Natural killer cell (primary cell): ENCODE measurements around the gene ZDHHC14. TPM values are rescaled to one million over a fixed set of nuclear protein-coding genes. Genes with fewer than 3 reads are reported as not detected.
"Not testable (repeated sequence)": the region's sequence is repeated elsewhere in the genome, so short reads cannot be mapped to it uniquely, and the experiment has no call there.

Source experiments
- ATAC-seq, 3 donors: fragments of 150-1000 bp in 2 of 3; fragments of 200-7000 bp in 1 of 3; cut with Tn5 transposase; 1 replicate in 1 of 3; 2 replicates in 2 of 3; pipeline ENCODE4 v1.10.0; 2021; ENCODE audit warnings: mild to moderate bottlenecking in 2 of 3, moderate library complexity in 2 of 3
- DNase-seq, 2 donors: peaks; one replicate each; pipeline versions ENCODE4 v3.0.0 to v3.0.0-alpha.2; 2013 to 2021; ENCODE audit warnings: mixed read lengths in 1 of 2
- H3K27ac ChIP-seq: one replicate; pipeline ENCODE4 v1.5.1; 2013; ENCODE audit warnings: mild to moderate bottlenecking, low read length
- H3K27me3 ChIP-seq: one replicate; pipeline ENCODE4 v1.6.1; 2013; ENCODE audit warnings: low read length; ENCODE audit not compliant: control insufficient read depth, insufficient read depth
- H3K36me3 ChIP-seq: one replicate; pipeline ENCODE4 v1.6.1; 2013; ENCODE audit warnings: low read length; ENCODE audit not compliant: control insufficient read depth, insufficient read depth
- H3K4me1 ChIP-seq: one replicate; pipeline ENCODE4 v1.6.1; 2013; ENCODE audit warnings: low read length; ENCODE audit not compliant: control insufficient read depth, insufficient read depth
- H3K4me3 ChIP-seq: one replicate; pipeline ENCODE4 v1.5.1; 2013; ENCODE audit warnings: low read length
- H3K9me3 ChIP-seq: one replicate; pipeline ENCODE4 v1.6.1; 2013; ENCODE audit warnings: low read length; ENCODE audit not compliant: control insufficient read depth, insufficient read depth
- H3K27ac Mint-ChIP-seq, 2 donors: one replicate each; pipeline ENCODE4 v1.8.0; 2022; ENCODE audit warnings: mild to moderate bottlenecking in 2 of 2, mixed read lengths in 2 of 2, moderate library complexity in 1 of 2
- H3K27me3 Mint-ChIP-seq, 2 donors: one replicate each; pipeline ENCODE4 v1.8.0; 2022; ENCODE audit warnings: low read depth in 2 of 2, mixed read lengths in 2 of 2
- H3K36me3 Mint-ChIP-seq: one replicate; pipeline ENCODE4 v1.8.0; 2022; ENCODE audit warnings: mixed read lengths
- H3K4me1 Mint-ChIP-seq, 2 donors: one replicate each; pipeline ENCODE4 v1.8.0; 2022; ENCODE audit warnings: mixed read lengths in 2 of 2
- H3K4me3 Mint-ChIP-seq: one replicate; pipeline ENCODE4 v1.8.0; 2022; ENCODE audit warnings: mild to moderate bottlenecking, moderate library complexity, mixed read lengths
- H3K9me3 Mint-ChIP-seq, 2 donors: one replicate each; pipeline ENCODE4 v1.8.0; 2022; ENCODE audit warnings: mixed read lengths in 2 of 2
- WGBS: methylation state at CpG from one replicate; pipeline ENCODE4 v1.1.7; 2013; ENCODE audit warnings: missing lambda C conversion rate; ENCODE audit not compliant: insufficient coverage; 5-methylcytosine and 5-hydroxymethylcytosine counted together
- intact Hi-C: fragments of 100-400 bp; cut with micrococcal nuclease; formaldehyde crosslinking; loops from one replicate; pipeline ENCODE4 v1.14.2; 2022
- total RNA-seq, 4 donors: library from RNA; stranded (reverse); fragments of 120-200 nt in 1 of 4; gene quantifications; one replicate each; pipeline versions ENCODE4 v1.2.3 to v1.2.4, GENCODE V29; 2013 to 2022
- TF ChIP-seq, protein P1 (sequence below): fragments of 200-600 bp; IDR thresholded peaks from one replicate; pipeline ENCODE4 v1.8.0; 2022; ENCODE audit warnings: antibody characterized with exemption

The ZDHHC14 gene
- total RNA-seq, 3 donors from 2014 or later (not counting 1 experiment from before 2014, with no cell fraction given), result 6.7 to 11.3 (median 10.6) TPM

DNA sequence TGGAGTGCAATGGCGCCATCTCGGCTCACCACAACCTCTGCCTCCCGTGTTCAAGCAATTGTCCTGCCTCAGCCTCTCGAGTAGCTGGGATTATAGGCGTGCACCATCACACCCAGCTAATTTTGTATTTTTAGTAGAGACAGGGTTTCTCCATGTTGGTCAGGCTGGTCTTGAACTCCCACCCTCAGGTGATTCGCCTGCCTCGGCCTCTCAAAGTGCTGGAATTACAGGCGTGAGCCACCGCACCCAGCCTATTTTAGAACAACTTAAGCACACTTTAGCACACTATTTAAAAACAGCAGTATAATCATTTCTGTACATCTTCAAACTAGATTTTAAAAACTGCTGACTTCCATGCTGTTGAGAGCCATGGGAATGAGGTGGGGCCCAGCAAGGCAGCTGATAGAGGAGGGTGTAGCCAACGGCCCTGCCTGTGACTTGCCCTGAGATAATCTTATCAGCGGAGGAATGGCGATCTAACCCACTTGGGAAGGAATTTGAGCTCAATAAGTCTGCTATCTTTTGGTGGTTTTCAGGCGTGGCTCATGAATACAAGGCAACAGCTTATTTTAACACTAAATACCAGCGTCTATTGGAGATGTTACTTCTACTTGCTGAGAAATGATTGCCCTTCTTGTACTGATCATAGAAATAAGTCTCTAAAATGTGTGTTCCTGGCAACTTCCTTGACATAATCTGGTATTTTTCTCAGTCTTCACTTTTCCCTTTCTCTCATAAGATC, 12.1 kb downstream of the ZDHHC14 start:
- Histone ChIP-seq H3K4me1 (peaks cover 4% of the 10 kb centered on the region), H3K27ac (no peak overlapping the region), H3K9me3 (peaks cover 5% of the 10 kb centered on the region), H3K27me3 (no peaks in the 10 kb centered on the region), H3K4me3 (no peak overlapping the region), H3K36me3 (no peaks in the 10 kb centered on the region)
- DNase-seq (no peak), ATAC-seq (no peak)
- Mint-ChIP-seq H3K27ac (no peak overlapping the region), H3K4me3 (no peak overlapping the region), H3K4me1 (peaks cover 8 to 18% of the 10 kb centered on the region in 2 donors), H3K9me3 (peaks cover 3 to 4% of the 10 kb centered on the region in 2 donors), H3K27me3 (no peaks in the 10 kb centered on the region), H3K36me3 (peaks cover 16% of the 10 kb centered on the region)
- TF ChIP-seq, protein P1, sequence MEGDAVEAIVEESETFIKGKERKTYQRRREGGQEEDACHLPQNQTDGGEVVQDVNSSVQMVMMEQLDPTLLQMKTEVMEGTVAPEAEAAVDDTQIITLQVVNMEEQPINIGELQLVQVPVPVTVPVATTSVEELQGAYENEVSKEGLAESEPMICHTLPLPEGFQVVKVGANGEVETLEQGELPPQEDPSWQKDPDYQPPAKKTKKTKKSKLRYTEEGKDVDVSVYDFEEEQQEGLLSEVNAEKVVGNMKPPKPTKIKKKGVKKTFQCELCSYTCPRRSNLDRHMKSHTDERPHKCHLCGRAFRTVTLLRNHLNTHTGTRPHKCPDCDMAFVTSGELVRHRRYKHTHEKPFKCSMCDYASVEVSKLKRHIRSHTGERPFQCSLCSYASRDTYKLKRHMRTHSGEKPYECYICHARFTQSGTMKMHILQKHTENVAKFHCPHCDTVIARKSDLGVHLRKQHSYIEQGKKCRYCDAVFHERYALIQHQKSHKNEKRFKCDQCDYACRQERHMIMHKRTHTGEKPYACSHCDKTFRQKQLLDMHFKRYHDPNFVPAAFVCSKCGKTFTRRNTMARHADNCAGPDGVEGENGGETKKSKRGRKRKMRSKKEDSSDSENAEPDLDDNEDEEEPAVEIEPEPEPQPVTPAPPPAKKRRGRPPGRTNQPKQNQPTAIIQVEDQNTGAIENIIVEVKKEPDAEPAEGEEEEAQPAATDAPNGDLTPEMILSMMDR, result no peak
- intact Hi-C loops, result no loop called here
- 94% methylated on average over 12 of the region's 14 CpGs for whole genome bisulfite sequencing

DNA sequence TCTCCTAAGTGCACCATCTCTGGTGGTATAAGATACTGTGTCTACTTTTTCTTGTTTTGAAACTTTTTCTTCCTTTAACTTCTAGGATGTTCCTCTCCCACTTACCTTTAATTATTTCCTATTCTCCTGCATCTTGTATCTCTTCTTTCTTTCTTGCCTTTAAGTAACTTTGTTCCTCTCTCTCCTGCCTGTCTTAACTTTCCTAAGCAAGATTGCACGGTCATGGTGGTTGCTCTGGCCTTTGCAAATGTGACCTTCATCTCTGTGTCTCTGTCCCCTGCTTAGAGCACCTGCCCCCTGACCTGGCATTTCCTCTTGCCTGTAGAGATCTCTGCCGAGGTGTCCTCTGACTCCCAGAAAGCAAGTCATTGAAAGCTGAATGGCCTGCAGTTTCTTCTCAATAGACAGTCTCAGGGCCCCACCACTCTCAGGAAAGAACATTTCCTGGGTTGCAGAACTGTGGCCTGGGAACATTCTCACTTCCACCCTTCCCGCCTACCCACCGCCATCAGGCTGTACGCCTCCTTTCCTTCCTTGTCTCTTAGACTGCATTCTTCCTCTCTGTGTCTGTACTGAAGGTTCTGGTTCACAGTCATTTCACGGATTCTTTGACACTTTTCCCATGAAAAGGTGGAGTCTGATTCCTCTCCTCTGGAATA, 12.8 kb downstream of the ZDHHC14 start:
- Mint-ChIP-seq H3K4me3 (no peak overlapping the region), H3K4me1 (peaks cover 8 to 18% of the 10 kb centered on the region in 2 donors), H3K36me3 (peaks cover 16% of the 10 kb centered on the region), H3K9me3 (peaks cover 3 to 4% of the 10 kb centered on the region in 2 donors), H3K27me3 (no peaks in the 10 kb centered on the region), H3K27ac (no peak overlapping the region)
- intact Hi-C loops, result no loop called here
- H3K36me3 ChIP-seq, result no peaks in the 10 kb centered on the region
- H3K4me3 ChIP-seq, result no peak overlapping the region
- H3K27me3 ChIP-seq, result no peaks in the 10 kb centered on the region
- no peak overlapping the region for H3K27ac ChIP-seq
- H3K4me1 ChIP-seq, result peaks cover 4% of the 10 kb centered on the region
- TF ChIP-seq, protein P1, result no peak
- peaks cover 5% of the 10 kb centered on the region for H3K9me3 ChIP-seq
- no peak for ATAC-seq
- no peak for DNase-seq
- WGBS, result 69% methylated on average over 6 of the region's 6 CpGs

DNA sequence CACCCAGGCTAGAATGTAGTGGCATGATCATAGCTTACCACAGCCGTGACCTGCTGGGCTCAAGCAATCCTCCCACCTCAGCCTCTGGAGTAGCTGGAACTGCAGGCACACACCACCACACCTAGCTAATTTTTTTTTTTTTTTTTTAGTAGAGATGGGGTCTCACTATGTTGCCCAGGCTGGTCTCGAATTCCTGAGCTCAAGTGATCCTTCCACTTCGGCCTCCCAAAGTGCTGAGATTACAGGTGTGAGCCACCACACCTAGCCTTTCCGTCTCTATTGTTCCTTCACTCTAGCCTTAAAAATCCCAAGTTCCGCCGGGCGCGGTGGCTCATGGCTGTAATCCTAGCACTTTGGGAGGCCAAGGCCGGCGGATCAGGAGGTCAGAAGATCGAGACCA, 14.2 kb downstream of the ZDHHC14 start:
- DNase-seq, H3K27ac Mint-ChIP-seq, H3K4me3 Mint-ChIP-seq, H3K9me3 Mint-ChIP-seq, H3K27ac ChIP-seq, H3K4me1 ChIP-seq, H3K4me3 ChIP-seq, intact Hi-C loops, H3K27me3 ChIP-seq, ATAC-seq, H3K9me3 ChIP-seq, H3K27me3 Mint-ChIP-seq, H3K36me3 ChIP-seq: not testable (repeated sequence)
- 97% methylated on average over 10 of the region's 11 CpGs for WGBS
- Mint-ChIP-seq H3K36me3 (peaks cover 12% of the 10 kb centered on the region), H3K4me1 (peaks cover 8 to 13% of the 10 kb centered on the region in 2 donors)

DNA sequence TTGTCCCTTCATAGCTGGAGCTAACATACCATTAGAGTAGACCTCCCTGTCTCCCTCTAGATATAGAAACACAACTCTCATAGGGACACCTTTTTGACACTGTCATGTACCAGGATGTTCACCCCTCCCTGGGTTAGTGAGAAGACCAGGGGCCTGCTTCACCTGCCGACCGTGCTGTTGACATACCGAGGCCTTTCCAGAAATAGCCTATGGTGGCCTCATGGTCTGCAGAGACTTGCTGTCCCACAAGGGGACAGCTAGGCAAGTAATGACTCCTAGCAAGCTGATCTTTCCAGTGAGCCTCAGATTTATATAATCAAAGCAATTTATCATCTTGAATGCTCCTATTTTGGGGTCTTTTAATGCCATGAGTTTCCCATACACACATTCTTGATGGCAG, 15.0 kb downstream of the ZDHHC14 start:
- Histone ChIP-seq H3K27me3 (no peaks in the 10 kb centered on the region), H3K4me1 (peaks cover 4% of the 10 kb centered on the region), H3K4me3 (no peak overlapping the region), H3K9me3 (peaks cover 3% of the 10 kb centered on the region), H3K36me3 (no peaks in the 10 kb centered on the region), H3K27ac (no peak overlapping the region)
- no peaks in the 10 kb centered on the region for H3K9me3 Mint-ChIP-seq
- H3K4me1 Mint-ChIP-seq, result peaks cover 8 to 17% of the 10 kb centered on the region in 2 donors
- H3K36me3 Mint-ChIP-seq, result peaks cover 4% of the 10 kb centered on the region
- no peaks in the 10 kb centered on the region for H3K27me3 Mint-ChIP-seq
- DNase-seq, result no peak
- intact Hi-C loops, result no loop called here
- WGBS, result 87% methylated on average over 3 of the region's 3 CpGs
- H3K4me3 Mint-ChIP-seq, result no peak overlapping the region
- H3K27ac Mint-ChIP-seq, result no peak overlapping the region
- ATAC-seq, result no peak
- TF ChIP-seq, protein P1, result no peak
